NCI-H1105 treated with DMSO at 0.1 percent for 48 hours (cell line): ENCODE results near the gene EIF5A.
A peak's percentile ranks its signal among the peaks of the same experiment; 100 is the strongest.
"Not testable (repeated sequence)": the region's sequence is repeated elsewhere in the genome, so short reads cannot be mapped to it uniquely, and the experiment has no call there.

Experiments
- DNase-seq: peaks from one replicate; lab custom pipeline; 2025; lab: John Stamatoyannopoulos, UW

The EIF5A gene

DNA sequence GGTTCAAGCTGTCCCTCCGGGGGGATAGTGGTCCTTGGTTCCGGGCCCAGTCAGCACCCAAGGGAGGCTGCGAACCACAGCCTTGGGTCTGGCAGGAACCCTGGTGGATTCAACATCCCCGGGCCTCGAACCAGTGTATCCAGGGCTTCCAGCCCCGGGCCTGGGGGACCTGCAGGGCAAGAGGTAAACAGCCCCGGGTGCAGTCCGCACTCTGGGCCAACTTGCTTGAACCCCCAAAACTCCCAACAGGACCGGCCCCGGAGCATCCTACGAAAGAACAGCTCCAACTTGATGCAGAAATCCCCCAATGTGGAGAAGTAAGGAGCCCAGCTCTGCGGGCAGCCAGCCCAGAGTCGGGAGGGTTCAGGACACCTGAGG lies 23.2 kb downstream of the EIF5A start:
- DNase-seq: no peak

DNA sequence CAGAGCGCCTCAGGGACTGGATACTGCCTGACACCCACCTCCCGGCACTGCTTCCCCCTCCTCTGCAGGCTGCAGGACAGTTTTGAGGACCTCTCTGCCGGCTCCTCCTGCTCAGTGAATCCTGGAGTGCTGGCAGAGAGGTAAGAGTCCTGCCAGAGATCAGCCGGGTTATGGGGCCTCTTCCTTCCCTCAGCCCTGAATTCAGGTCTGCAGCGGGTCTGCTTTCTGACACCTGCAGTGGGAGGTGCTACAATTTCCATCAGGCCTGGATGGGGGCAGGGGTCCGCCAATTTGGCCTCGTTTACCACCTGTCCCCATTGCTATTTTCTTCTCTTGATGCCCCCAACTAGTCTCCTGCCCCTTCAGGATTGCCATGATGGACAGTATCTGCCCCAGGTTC lies 24.7 kb downstream of the EIF5A start:
- no peak for DNase-seq

GRCh38 chr17:7332600-7333069 lies 25.2 kb downstream of the EIF5A start:
- not testable (repeated sequence) for DNase-seq

- no peak for DNase-seq
Measured at GRCh38 chr17:7334938-7335538, 27.6 kb downstream of the EIF5A start.

DNA sequence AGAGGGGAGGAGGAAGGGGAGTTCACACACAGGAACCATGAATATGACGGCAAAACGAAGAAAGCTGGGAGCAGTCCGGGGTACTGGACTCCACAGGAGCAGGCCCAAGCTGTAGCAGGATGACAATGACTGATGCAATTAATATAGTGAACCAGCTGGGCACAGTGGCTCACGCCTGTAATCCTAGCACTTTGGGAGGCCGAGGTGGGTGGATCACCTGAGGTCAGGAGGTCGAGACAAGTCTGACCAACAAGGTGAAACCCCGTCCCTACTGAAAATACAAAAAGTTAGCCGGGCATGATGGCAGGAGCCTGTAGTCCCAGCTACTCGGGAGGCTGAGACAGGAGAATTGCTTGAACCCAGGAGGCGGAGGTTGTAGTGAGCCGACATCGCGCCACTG lies 28.3 kb downstream of the EIF5A start:
- not testable (repeated sequence) for DNase-seq

GRCh38 chr17:7336240-7337175 lies 29.1 kb downstream of the EIF5A start, which contains the start of gene ACAP1:
ACAP1 (plus strand) TSS chr17:7336529; CDS start chr17:7336735, 206 bp downstream.
- no peak for DNase-seq

- DNase-seq: not testable (repeated sequence)
Measured at GRCh38 chr17:7337600-7337999, 30.2 kb downstream of the EIF5A start.

- DNase-seq: no peak
Measured at GRCh38 chr17:7340179-7340578, 32.8 kb downstream of the EIF5A start.

DNA sequence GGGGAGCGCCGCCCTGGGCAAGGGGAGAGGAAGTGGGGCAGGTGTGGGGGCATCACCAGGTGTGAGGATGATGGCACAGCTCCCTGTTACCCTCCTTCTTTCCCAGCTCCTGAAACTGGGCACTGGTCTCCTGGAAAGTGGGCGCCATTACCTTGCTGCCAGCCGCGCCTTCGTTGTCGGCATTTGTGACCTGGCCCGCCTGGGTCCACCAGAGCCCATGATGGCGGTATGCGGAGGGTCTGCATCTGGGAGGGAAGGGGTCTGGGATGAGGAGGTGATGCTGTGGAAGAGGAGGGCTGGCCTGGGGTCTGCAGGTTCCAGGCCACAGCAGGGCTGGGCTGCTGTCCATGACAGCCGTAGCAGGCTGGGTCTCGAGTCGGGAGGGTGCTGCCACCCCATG lies 34.4 kb downstream of the EIF5A start:
- DNase-seq: no peak

DNA sequence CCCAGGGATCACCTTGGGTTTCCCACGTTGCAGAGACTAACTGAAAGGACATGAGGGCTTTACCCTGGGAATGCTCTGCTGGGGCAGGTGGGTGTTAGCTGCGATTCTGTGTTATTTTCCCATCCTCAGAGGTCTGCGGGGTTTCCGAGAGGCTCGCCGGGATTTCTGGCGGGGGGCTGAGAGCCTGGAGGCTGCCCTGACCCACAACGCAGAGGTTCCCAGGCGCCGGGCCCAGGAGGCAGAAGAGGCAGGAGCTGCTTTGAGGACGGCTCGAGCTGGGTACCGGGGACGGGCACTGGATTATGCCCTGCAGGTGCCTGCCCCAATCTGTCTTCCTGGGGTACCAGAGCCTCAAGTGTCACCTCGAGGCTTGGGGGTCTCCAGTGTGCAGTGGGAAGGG lies 35.8 kb downstream of the EIF5A start:
- DNase-seq: no peak

DNA sequence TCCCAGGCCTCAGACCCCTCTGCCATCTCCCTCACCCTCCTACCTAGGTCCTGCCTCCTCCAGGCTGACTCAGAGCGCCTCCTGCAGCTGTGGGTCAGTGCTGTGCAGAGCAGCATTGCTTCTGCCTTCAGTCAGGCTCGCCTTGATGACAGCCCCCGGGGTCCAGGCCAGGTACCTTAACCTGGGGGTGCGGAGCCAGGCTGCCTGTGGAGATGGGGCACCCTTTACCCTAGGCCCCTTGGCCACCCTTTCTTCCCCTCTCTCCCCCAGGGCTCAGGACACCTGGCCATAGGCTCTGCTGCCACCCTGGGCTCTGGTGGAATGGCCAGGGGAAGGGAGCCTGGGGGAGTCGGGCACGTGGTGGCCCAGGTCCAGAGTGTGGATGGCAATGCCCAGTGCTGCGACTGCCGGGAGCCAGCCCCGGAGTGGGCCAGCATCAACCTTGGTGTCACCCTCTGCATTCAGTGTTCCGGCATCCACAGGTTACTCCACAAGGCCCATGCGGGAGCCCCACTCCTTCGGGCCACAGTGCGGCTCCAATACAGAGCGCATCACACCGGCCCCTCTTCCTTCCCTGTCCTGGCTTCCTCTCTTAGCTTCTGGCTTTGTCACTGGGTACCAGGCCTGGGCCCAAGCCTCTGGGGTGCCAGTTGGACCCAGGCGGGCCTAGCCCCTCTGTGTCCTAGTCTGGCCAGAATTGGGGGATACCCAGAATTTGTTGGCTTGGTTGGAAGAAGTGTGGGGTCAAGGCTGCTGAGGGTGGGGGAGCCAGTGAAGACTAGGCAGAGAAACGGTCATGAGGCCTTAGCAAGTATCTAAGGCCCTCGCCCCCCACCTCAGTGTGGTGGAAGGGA lies 39.6 kb downstream of the EIF5A start:
- DNase-seq: no peak

- DNase-seq: no peak
Measured at GRCh38 chr17:7347630-7348477, 40.4 kb downstream of the EIF5A start.

DNA sequence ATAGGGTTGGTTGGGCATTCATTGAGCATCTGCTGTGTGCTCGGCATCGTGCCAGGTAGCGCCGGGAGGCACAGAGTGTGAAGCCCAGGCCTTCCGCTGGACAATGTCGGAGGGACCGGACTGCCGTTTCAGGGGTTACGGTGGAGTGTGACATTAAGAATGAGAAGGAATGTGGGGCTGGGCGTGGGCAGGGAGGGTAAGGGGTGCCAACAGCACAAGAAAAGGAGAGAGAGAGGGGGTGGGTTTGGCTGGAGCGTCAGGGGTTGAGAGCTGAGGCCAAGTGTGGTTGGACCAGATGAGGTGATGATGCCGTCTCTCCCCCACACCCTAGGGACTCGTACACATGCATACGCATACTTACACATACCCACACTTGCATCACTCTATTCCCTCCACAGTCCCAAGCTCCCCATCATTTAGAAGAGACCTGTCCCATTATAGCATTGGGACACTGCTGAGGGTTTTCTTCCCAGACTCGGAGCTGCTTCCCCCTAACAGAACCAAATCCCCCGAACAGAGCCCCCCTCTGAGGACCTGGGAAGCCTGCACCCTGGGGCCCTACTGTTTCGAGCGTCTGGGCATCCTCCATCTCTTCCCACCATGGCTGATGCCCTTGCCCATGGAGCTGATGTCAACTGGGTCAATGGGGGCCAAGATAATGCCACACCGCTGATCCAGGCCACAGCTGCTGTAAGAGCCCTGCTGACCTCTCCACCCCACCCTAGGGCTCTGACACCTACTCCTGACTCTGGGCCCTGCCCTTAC lies 41.2 kb downstream of the EIF5A start:
- DNase-seq: no peak

- DNase-seq: peak; percentile 40
Measured at GRCh38 chr17:7351665-7352502, 44.5 kb downstream of the EIF5A start, which contains the start of gene KCTD11. KCTD11 (plus strand) TSS chr17:7352162.

DNA sequence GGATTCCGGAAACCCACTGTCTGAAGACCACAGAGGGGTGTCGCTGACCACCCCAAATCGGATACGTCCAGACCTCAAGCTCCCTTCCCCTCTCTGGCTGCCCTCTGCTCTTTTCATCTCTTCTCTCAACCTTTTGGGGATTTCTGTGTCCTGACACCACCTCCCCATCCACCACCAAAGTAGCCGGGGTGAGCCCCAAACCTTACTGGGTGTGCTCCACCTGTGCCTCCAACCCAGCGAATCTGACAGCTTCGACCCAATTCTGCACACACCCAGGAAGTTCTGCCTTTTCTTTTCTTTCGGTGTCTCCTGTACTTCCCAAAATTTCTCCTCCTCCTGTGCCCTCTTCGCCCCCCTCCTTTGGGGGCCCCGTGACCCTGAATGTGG lies 45.1 kb downstream of the EIF5A start:
- DNase-seq: no peak

GRCh38 chr17:7352910-7353635 lies 45.6 kb downstream of the EIF5A start:
- DNase-seq: no peak

DNA sequence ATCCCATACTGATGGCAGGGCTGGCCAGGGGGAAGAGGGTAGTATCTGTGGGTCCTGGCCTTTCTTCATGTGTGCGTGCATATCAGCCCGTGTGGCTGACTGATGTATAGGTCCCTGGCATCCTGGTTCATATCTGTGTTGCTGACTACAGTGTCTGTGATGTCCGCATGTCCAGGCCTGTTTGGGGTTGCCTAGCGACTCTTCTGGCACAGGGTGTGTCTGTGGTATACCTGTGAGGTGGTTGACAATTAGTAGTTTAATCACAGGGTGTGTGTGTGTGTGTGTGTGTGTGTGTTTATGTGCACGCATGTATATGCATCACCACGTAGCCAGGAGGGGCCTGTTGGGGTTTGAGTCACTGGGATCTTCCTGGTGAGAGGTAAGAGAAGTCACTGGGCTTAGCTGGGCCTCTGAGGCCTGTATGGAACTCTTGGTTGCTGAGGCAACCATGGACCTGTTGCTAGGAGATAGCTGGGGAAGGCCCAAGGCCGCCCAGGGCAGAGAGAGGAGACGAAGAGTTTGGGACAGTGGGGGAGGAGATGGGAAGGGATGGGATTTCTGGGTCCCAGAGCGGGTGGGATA lies 46.9 kb downstream of the EIF5A start:
- peak; percentile 52 for DNase-seq

- no peak for DNase-seq
Measured at GRCh38 chr17:7355053-7355452, 47.6 kb downstream of the EIF5A start, which contains the start of gene TMEM95. TMEM95 (plus strand) TSS chr17:7355156; CDS start chr17:7355205, 49 bp downstream.
